HG03045 (cell line): ENCODE data around the gene FADS6.
"Not testable (repeated sequence)": the region's sequence is repeated elsewhere in the genome, so short reads cannot be mapped to it uniquely, and the experiment has no call there.

Experiments
- ATAC-seq: cut with Tn5 transposase; IDR thresholded peaks from one replicate; pipeline ENCODE4 v1.9.1; 2021; ENCODE audit warnings: mild to moderate bottlenecking, moderate library complexity; ENCODE audit not compliant: unreplicated experiment

Gene FADS6

GRCh38 chr17:74921026-74921681, 27.7 kb upstream of the FADS6 start:
- ATAC-seq, result no peak

- no peak for ATAC-seq
Measured at GRCh38 chr17:74920642-74921025, 27.2 kb upstream of the FADS6 start.

- no peak for ATAC-seq
Measured at GRCh38 chr17:74920306-74920620, 26.8 kb upstream of the FADS6 start.

- no peak for ATAC-seq
Measured at GRCh38 chr17:74919440-74920305, 26.2 kb upstream of the FADS6 start.

GRCh38 chr17:74918906-74919305, 25.5 kb upstream of the FADS6 start:
- ATAC-seq, result no peak

GRCh38 chr17:74917430-74917829, 24.0 kb upstream of the FADS6 start:
- no peak for ATAC-seq

GRCh38 chr17:74916851-74917199, 23.4 kb upstream of the FADS6 start:
- no peak for ATAC-seq

GRCh38 chr17:74916136-74916850, 22.9 kb upstream of the FADS6 start:
- ATAC-seq, result no peak

- ATAC-seq, result not testable (repeated sequence)
Measured at GRCh38 chr17:74911423-74911822, 18.0 kb upstream of the FADS6 start.

- not testable (repeated sequence) for ATAC-seq
Measured at GRCh38 chr17:74909097-74909496, 15.7 kb upstream of the FADS6 start.

- no peak for ATAC-seq
Measured at GRCh38 chr17:74907012-74907411, 13.6 kb upstream of the FADS6 start.

- ATAC-seq, result not testable (repeated sequence)
Measured at GRCh38 chr17:74906214-74906793, 12.9 kb upstream of the FADS6 start.

- ATAC-seq, result no peak
Measured at GRCh38 chr17:74904687-74905409, 11.4 kb upstream of the FADS6 start.

GRCh38 chr17:74903671-74904070, 10.2 kb upstream of the FADS6 start:
- no peak for ATAC-seq

- ATAC-seq, result no peak
Measured at GRCh38 chr17:74903034-74903433, 9.6 kb upstream of the FADS6 start.

GRCh38 chr17:74901353-74902135, 8.1 kb upstream of the FADS6 start:
- no peak for ATAC-seq

- ATAC-seq, result no peak
Measured at GRCh38 chr17:74900208-74900607, 6.8 kb upstream of the FADS6 start.

- ATAC-seq, result no peak
Measured at GRCh38 chr17:74898376-74898946, 5.0 kb upstream of the FADS6 start.

GRCh38 chr17:74893936-74894671, 671 bp upstream of the FADS6 start:
- ATAC-seq, result no peak
